Stimulated activated naive CD4-positive, alpha-beta T cell treated with Interleukin-2 at 50 U/mL for 16 hours (primary cell): Measurements from ENCODE around the gene CUX1.
"Not testable (repeated sequence)": the region's sequence is repeated elsewhere in the genome, so short reads cannot be mapped to it uniquely, and the experiment has no call there.

Experiments
- DNase-seq: peaks from one replicate; lab custom pipeline; 2025; lab: John Stamatoyannopoulos, UW

The CUX1 gene

DNA sequence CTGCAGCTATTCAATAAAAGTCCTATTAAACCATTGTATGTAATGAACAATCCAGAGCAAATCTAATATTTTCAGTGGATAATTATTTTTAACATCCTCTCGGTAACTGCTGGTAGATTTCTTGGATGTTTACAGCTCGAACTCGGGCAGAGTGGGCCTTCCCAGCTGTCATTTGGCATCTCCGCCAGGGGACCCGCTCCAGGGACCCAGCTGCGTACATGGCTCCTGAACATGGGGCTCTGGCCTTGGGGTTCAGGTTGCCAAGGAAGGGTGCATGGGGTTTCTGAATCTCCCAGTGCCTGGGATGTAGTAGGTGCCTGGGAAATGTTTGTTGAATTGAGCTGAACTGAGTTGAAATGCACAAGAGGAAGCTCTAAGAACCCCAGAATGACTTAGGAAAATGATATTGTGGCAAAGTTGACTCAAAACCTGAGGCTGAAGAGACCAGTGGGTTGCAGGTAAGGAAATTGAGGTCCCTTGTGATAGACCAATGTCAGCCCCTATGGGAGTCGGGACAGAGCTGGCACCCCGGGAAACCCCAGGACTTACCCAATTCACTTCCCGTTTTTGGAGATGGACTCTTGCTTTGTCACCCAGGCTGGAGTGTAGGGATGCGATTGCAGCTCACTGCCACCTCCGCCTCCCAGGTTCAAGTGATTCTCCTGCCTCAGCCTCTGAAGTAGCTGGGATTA, 228.4 kb downstream of the CUX1 start:
- no peak for DNase-seq

DNA sequence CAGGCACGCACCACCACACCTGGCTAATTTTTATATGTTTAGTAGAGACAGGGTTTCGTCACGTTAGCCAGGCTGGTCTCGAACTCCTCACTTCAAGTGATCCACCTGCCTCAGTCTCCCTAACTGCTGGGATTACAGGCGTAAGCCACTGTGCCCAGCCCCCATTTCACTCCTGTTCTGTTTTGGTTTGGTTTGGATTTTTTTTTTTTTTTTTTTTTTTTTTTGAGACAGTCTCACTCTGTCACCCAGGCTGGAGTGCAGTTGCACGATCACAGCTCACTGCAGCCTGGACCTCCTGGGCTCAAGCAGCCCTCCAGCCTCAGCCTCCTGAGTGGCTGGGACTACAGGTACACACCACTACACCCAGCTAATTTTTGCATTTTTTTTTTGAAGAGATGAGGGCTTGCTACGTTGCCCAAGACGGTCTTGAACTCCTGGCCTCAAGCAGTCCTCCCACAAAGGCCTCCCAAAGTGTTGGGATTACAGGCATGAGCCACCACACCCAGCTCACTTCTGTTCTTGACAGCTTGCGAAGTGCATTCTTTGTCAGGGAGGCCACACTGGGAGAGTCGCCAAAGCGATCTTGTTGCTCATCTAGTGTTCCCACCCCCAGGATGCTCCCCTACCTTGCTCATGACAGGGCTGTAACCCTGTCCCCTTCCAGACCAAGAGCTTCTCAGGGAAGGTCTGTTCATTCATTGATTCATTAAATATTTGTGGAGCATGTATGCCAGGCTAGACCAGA, 229.1 kb downstream of the CUX1 start:
- no peak for DNase-seq

DNA sequence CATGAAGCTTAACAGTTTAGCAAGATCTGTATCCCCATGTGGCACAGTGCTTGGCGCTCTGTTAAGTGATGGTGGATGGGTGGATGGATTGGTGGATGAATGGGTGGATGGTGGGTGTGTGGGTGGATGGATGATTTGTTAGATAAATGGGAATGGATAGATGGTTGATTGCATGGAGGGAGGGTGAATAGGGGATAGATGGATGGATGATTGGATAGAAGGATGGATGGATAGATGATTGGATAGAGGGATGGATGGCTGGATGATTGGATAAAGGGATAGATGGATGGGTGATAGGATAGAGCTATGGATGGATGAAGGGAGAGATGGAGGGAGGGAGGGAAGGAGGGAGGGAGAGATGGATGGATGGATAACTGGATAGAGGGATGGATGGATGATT, 229.7 kb downstream of the CUX1 start:
- DNase-seq: no peak

DNA sequence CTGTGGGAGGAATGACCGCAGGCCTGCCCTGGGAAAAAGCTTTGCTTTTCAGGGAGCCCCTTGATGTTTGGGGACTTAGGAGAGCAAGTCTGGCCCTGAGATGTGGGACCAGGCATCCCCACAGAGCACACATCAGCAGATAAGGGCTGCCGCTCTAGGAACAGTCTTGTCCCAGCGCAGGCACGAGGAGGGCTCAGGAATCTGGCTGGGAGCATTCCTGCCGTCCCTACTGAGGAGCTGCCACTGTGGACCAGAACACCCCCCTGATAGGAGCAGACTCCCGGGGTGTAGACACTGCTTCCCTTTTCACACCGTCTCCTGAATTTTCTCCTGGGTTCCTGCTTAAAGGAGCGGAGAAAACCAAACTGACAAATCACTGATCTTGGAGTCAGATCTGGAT, 232.3 kb downstream of the CUX1 start:
- DNase-seq: no peak

DNA sequence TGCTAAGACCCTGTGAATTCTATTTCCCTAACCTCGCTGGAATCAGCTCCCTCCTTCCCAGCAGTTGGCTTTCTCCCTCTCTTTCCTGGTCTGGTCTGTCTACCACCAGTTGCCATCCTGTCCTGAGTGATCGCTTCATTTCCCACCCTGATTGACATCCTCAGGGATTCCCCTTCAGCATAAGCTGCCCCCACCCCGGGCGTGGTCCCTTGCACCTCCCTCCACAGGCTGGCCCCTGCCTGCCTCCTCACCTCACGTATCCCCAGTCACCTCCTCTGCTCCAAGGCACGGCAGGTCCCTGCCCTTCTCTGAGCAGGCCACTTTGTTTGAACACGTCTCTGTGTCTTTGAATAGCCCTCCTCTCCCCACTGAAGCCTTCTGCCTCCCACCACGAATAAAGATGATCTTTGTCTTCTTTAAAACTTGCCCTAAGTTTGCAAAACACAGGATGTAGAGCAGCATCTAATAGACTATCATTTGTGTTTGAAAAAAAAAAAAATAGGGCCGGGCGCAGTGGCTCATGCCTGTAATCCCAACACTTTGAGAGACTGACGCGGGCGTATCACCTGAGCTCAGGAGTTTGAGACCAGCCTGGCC, 233.5 kb downstream of the CUX1 start:
- no peak for DNase-seq

DNA sequence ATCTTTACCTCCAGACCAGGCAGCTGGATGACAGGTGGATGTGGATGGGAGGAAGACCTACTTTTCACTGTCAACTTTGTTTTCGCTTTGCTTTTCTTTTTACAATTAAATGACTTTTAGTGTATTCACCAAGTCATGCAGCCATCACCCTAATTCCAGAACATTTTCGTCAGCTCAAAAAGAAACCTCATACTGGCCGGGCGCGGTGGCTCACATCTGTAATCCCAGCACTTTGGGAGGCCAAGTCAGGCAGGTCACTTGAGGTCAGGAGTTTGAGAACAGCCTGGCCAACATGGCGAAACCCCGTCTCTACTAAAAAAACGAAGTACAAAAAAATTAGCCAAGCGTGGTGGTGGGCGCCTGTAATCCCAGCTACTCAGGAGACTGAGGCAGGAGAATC, 234.3 kb downstream of the CUX1 start:
- not testable (repeated sequence) for DNase-seq

DNA sequence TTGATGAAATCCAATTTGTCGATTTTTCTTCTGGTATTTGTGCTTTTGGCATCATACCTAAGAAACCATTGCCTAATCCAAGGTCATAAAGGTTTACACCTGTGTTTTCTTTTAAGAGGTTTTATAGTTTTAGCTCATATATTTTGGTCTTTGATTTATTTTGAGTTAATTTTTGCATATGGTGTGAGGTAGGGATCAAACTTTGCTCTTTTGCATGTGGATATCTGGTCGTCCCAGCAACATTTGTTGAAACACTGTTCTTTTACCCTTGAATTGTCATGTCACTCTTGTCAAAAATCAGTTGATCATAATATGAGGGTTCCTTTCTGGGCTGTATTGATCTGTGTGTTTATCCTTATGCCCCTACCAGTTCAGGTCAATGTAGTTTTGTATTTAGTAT, 236.7 kb downstream of the CUX1 start:
- no peak for DNase-seq

DNA sequence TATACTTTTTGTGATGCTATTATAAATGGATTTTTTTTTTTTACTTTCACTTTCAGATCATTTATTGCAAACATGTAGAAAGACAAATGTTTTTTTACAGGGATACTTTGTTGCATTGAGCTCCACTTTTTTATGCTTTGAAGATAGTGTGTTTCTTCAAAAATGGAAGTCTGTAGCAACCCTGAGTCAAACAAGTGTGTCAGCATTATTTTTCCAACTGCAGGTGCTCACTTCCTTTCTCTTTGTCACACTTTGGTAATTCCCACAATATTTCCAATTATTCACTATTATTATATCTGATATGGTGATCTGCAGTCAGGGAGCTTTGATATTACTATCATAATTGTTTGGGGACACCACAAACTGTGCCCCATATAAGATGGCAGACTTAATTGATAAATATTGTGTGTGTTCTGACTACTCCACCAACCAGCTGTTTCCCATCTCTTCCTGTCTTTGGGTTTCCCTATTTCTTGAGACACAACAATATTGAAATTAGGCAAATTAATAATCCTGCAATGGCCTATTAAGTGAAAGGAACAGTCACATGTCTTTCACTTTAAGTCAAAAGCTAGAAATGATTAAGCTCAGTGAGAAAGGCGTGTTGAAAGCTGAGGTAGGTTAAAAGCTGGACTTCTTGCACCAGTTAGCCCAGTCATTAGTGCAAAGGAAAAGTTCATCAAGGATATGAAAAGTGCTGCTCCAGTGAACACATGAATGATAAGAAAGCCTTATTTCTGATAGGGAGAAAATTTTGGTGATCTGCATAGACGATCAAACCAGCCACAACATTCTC, 238.0 kb downstream of the CUX1 start:
- no peak for DNase-seq

DNA sequence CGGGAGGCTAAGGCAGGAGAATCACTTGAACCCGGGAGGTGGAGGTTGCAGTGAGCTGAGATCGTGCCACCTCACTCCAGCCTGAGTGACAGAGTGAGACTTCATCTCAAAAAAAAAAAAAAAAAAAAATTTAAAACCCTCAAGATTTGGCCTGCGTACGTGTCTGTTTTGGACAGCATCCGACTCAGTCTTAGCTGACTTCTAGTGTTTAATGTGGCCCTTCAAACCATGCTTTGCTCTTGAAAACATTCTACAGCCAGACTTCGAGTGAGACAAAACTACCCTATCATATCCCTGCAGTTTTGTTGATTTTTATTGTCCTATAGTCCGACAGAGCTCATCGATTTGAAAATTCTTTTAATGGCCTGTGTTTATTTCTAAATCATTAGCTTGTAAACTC, 242.1 kb downstream of the CUX1 start:
- DNase-seq: no peak

DNA sequence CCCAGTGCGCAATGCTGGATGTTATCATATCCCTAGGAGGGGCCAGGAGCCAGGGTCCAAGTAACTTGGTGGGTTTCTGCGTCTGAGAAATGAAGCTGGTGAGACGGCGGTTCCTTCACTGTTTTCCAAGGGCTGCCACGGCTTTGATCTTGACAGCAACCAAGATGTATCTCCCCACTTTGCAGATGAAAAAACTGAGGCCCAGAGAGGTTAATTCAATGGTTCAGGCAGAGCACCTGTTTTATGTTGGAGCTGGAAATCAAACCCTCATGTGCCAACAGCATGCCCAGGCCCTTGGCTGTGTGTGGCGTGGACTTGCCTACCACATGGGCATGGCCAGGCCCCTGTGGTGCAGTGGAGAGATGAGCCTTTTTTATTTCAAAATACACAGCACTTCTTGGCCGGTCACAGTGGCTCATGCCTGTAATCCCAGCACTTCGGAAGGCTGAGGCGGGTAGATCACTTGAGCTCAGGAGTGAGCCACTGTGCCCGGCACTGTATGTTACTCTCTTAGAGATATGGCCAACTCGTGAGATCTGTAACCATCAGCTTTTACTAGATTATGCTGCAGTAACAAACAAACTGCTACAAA, 244.0 kb downstream of the CUX1 start:
- no peak for DNase-seq

DNA sequence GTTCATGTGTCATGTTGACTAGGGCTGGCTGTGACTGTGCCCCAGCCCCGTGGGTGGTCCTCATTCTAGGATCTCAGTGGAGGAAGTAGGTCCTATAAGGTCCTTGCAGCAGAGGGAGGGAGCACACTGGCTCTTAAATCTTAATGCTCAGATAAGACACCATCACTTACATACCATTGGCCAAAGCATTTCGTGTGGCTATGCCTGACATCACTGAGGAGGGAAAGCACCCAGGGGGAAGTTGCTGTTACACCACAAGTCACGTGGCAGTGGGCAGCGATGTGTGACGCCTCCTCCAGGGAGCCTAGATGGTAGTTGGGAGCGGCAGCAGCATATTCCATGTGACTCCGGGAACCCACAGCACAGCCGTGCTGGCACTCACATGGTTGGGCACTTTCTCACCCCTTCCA, 244.6 kb downstream of the CUX1 start:
- DNase-seq: no peak

DNA sequence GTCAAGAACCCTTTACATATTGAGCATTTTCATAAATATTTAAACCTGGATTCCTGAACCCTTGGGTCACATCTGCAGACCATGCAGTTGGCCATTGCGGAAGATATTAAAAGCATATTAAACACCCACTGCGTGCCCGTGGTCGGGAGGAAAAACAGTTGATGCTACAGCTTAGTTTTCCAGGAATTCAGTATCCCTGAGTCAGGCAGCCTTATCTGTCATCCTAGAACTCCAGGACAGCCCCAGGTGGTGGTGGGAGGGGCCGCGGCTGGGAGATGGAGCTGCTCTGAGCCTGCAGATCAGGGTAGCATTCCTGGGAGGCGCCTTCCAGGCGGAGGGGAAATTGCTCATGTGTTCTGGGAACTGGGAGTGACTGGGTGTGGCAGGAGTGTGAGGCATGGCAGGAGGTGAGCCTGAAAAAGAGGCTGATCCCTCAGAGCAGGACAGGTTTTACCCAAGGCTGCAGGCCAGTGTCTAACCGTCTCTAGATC, 246.3 kb downstream of the CUX1 start:
- DNase-seq: no peak

DNA sequence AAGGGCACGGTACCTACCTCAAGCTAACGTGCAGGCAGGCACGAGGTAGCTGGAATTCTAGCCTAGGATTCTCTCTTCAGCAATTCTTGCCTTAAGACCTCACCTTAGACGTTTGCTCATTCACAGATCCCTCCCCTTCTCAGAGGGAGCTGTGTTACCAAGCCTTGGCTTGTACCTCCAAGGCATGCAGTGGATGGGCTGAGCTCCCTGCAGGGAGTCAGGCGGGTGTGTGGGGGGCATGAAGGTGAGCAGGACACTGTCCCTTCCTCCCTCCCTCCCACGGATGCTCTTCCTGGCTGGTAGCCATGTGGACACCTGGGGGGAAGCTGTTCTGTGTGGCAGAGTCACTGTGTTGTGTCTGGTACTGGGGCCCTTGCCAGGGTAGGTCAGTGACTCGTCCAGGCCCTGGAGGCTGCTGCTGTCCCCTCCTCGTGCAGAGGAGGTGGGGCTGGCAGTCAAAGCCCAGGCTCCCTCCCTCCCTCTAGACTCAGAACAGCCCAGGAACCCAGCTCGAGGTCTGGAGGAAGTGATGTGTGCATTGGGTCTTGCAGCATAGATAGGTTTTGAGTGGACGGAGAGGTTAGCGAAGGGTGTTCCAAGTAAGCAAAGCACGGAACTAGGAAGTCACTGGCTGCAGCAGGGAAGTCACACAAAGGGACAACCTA, 247.1 kb downstream of the CUX1 start:
- DNase-seq: no peak

DNA sequence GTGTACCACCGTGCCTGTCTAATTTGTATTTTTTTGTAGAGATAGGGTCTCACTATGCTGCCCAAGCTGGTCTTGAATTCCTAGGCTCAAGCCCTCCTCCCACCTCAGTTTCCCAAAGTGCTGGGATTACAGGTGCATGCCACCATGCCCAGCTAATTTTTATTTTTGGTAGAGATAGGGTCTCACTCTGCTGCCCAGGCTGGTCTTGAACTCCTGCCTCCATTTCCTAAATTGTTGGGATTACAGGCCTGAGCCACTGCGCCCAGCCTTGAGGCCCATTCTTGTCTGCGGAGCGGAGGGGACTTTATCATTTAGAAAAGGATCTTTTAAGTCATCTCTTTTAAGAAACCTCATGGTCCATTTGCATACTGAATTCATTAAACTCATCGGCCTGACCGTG, 247.8 kb downstream of the CUX1 start:
- DNase-seq: no peak

DNA sequence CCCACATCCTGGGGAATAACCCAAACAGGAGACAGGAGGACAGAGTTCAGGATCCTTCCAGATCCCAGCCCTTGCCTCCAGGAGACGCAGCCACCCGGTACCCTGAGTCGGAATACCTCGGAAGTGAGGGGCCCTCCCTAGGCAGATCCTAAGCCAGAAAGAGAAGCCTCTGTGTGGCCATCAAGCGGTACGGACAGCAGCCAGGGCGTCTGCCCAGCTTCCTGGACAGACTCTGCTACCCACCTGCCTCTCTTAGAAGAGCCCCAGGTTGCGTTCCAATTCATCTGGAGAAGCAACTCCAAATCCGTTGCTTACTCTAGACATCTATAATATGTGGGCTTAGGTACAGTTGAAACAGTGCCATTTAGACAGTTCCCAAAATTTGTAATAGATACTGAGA, 249.1 kb downstream of the CUX1 start:
- DNase-seq: no peak

DNA sequence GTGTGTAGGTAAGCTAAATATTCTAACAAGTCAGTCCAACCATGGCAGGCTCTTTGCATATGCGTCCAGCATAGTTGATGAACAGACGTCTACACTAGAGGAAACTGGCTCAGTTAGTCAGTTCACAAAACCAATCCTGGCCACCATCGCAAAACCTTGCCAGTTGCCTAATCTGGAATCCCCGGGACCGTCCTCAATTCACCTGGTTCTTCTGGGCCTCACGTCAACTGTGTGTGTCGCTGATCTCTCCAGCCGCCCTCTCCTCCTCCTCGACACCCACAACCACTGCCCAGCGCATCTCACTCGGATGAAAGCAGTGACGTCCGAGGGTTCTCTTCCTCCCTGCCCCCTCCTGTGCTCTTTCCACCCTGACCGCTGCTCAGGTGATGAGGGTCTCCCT, 251.4 kb downstream of the CUX1 start:
- DNase-seq: no peak

DNA sequence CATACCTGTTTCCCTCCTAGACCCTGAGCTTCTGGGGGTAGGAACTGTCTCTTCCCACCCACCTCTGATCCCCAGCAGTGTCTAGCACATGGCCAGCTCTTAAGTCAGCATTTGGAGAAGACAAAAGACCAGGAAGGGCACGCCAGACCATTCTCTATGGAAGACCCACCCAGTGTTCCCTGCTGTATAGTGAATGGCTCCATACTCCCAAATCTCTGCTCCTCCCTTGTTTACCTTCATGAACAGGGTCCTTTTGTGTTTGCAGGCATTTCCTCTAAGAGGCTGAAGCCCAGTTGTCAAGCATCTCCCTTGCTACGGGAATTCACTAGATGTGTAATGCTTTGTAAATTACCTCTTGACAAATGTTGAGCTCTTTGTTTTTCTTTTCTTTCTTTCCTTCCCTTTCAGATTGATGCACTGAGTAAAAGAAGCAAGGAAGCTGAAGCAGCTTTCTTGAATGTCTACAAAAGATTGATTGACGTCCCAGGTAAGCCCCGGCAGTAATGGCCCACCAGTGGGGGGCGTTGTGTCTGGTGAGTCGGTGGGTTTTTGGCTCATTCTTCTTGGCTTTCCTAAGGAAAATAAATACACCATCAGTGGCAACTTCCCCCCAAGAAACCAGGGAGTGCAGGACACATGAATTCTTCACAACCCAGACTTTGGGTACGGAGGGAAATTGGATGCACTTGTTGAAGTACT, 252.7 kb downstream of the CUX1 start:
- DNase-seq: no peak

DNA sequence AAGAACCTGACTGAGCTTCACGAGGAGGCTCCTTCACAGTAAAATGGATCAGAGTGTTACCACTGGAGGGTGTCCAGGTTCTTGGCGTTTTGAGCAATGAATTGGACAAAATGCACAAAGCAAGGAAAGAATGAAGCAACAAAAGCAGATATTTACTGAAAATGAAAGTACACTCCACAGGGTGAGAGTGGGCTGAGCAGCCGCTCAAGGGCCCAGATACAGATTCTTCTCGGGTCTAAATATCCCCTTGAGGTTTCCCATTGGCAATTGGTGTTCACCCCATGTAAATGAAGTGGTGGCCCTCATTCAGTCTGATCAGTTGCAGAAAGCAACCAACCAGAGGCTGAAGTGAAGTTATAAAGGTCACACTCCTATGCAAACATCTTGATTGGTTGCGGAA, 254.6 kb downstream of the CUX1 start:
- no peak for DNase-seq

DNA sequence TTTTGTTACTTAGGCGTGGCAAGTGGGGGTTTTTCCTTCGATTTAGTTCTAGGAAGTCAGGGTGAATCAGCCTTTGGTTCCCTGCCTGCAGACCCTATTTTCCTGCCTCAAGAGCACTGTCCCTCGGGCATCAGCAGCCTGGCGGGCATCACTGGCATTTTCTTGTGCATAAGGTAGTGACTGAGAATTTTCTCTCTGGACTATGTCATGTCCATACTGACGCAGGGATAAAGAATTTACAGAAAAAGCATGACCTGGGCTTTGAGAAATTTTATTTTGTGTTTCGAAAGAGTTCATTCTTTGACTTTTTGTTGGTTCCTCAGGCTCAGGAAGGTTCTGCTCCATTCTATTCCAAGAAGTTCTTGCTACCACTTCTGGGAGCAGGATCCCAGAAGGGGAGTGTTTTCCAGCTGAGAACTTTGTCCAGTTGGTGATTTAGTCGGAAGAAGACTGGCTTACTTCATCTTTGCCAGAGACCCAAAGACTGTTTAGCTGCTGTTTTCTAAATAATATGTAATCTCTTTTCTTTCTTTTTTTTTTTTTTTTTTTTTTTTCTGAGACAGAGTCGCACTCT, 255.3 kb downstream of the CUX1 start:
- no peak for DNase-seq
